HG02938 (cell line): ENCODE data around the gene GBX1.

Experiments
- ATAC-seq: cut with Tn5 transposase; IDR thresholded peaks from one replicate; pipeline ENCODE4 v1.9.1; 2021; ENCODE audit warnings: mild to moderate bottlenecking, moderate library complexity; ENCODE audit not compliant: unreplicated experiment

Gene GBX1

GRCh38 chr7:151167197-151167961 lies at the start of gene GBX1:
GBX1 (minus strand) TSS chr7:151167694; CDS start chr7:151167548, 146 bp downstream.
- ATAC-seq = no peak

DNA sequence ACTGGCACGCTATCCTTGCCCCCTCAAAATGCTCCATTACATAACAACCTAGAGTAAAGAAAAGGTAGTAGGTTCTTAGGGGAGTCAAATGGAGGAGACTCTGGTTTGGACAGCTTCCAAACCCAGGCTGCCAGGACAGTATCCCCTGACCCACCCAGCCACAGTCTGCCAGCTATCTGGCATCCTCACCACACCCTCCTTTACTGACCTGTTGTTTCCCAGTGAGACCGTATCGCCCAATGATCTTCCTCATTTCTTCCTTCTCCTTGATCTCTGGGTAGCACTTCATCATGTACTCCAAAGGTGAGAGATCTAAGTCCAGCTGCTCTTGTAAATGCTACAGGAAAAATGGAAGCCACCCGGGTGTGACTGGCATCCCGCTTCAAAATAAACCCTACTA lies 47.9 kb upstream of the GBX1 start:
- ATAC-seq = no peak

DNA sequence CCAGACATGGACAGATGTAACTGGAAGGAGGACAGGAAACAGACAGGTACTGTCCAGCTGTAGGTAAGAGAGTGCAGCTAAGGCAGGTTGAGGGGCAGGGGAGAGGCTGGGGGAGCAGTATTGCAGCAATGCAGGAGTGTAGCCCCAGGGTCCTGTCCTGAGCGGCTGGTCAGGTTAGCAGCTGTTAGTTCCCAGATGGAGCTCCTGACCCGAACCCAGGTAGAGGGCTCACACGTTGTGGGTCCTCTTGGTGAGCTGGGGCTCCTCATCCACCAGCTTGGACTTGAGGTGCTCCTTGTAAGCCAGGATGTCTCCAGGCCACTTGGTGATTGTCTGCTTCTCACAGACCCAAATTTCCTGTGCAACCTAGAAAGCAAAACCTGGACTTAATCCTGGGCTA lies 46.3 kb upstream of the GBX1 start:
- ATAC-seq = no peak

GRCh38 chr7:151212626-151213025 lies 45.1 kb upstream of the GBX1 start:
- no peak for ATAC-seq

- ATAC-seq = no peak
Measured at GRCh38 chr7:151211155-151211772, 43.8 kb upstream of the GBX1 start.

GRCh38 chr7:151210087-151210854 lies 42.8 kb upstream of the GBX1 start, which contains the start of gene H2BK1:
H2BK1 (minus strand) TSS chr7:151210488; CDS start chr7:151210318, 170 bp downstream.
- no peak for ATAC-seq

DNA sequence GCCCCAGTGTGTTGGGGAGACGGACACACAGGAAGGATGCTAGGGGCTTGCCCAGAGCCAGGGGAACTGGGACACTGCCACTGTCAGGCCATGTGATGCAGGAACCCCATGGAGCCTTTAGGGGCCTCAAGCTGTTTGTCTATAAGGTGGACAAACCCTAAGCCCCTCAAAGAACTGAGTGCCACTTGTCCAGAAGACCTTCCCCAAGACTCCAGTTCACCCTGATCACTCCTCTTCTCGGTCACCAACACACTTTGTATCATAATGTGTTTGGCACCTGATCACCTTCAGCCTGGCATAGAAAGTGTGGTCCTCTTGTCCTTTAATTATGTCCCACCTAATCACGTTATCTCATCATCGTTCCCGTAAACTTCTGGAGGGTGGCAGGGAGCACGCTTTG lies 42.1 kb upstream of the GBX1 start:
- ATAC-seq = no peak

GRCh38 chr7:151208253-151208862 lies 40.9 kb upstream of the GBX1 start:
- no peak for ATAC-seq

DNA sequence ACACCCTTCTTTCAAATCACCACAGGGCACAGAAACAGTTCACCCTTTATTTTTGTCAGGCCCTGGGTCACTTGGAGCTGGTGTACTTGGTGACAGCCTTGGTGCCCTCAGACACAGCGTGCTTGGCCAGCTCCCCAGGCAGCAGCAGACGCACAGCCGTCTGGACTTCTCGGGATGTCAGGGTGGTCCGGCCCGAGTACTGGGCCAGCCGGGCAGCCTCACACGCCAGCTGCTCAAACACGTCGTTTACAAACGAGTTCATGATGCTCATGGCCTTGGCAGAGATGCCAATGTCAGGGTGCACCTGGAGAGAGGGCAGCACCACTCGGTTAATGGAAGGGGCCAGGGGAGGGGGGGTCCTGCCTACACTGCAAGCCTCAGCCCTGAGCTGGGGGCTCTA lies 40.3 kb upstream of the GBX1 start:
- ATAC-seq = no peak

DNA sequence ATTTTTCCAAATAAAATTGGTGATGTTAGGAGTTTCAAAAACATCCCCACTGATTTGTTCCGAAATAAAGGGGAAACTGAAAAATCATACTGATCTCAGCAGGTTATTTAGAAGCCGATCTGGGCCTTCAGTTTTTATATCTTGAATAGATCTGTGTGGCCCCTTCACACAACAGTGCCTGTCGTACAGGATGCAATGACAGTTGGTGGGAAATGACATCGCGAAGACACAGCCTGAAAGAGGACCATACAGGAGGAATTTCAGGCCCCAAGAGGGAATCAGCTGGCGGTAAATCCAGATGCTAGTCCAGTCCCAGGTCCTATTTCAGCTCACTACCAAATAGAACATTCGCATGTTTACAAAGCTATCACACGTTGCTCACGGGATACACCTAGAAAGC lies 39.8 kb upstream of the GBX1 start:
- no peak for ATAC-seq

GRCh38 chr7:151206914-151207313 lies 39.4 kb upstream of the GBX1 start:
- ATAC-seq = no peak

GRCh38 chr7:151205730-151206129 lies 38.2 kb upstream of the GBX1 start:
- no peak for ATAC-seq

GRCh38 chr7:151204383-151205032 lies 37.0 kb upstream of the GBX1 start:
- no peak for ATAC-seq

DNA sequence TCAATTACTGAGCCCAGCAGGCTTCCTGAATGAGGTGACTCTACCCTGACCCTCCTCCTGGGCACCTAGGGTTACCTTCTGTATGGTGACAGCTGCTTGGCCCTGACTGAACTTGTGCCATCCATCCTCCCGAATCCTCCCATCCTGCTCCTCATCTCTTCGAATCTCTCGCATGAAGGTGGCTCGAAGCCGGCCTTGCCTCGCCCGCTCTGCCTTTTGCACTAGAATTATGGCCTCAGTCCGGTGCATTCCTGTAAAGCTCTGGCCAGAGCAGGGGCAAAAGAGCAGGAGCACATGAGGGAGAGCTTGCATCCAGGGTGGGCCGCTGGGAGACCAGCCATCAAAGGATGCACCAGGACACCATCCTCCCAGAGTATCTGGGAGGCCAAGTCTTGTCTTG lies 35.3 kb upstream of the GBX1 start:
- no peak for ATAC-seq

DNA sequence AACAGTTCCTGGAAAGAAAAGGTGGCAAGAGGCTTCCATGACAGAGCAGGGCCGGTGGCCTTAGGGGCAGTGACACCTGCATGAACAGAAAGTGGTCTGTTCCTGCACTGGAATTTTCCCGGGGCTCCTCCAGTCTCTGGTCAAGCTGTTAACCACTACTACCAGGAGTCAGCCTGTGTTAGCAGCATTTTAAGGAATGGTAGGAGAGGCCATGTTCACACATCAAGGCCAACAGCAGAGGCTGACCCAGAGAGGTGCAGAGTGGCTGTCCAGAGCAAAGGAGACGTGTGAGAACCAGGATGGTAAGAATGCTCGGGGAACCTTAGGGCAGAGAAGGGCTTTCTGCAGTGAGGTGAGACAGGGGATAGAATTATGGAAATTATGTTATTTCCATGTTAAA lies 34.3 kb upstream of the GBX1 start:
- no peak for ATAC-seq

- ATAC-seq = no peak
Measured at GRCh38 chr7:151201344-151201743, 33.9 kb upstream of the GBX1 start.

- no peak for ATAC-seq
Measured at GRCh38 chr7:151198945-151199848, 31.7 kb upstream of the GBX1 start.

GRCh38 chr7:151197932-151198331 lies 30.4 kb upstream of the GBX1 start:
- ATAC-seq = no peak

GRCh38 chr7:151195616-151196450 lies 28.3 kb upstream of the GBX1 start:
- ATAC-seq = no peak
